Measurements from ENCODE around the gene CALHM5. TPM values are rescaled to one million over a fixed set of nuclear protein-coding genes. Genes with fewer than 3 reads are reported as not detected.

CALHM5 gene
- total and polyA plus RNA-seq, 10 of the 15 experiments (the other 5 are each of a cell fraction or from before 2014, with no cell fraction given): not detected

DNA sequence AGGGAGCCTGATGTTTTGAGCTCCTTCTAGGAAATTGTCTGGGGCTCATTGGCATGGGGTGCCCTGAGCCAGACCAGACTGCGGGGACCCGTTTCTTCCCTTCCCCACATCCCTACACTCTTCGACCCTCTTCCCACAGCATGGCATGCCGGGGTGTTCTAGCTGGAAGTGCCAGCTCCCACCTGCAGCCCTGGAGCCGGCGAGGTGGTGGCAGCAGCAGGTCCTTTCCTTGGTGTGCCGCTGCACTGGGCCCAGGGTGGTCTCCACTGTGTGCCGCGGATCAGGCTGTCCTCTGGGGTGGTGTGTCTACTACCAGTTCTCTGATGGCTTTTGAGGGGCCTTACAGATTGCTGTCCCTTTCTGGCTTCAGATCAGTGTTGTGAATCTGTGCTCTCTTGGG lies 52.4 kb downstream of the CALHM5 start:
- no peaks in the 10 kb centered on the region for H3K9me3 ChIP-seq (replicated peaks; ENCODE audit: control insufficient read depth, insufficient read depth, low read length)
- DNase-seq (ENCODE audit: low read depth, low spot score) (no peak), FAIRE-seq (no peak), ATAC-seq (no peak)
- ChIA-PET CTCF (interaction anchor here (1.1 to 3.6 kb wide), 12 partner anchors 9 to 347 kb away, joined by 3 to 24 read pairs (median 7); partner anchors contain the start of gene CALHM4), POLR2A (interaction anchor here (0.6 to 0.7 kb wide), 2 partner anchors 159 to 297 kb away, joined by 4 to 9 read pairs; no protein-coding TSS in a partner anchor), RAD21 (ENCODE audit: unreplicated experiment) (interaction anchor here (1.3 to 2.5 kb wide), 4 partner anchors 29 to 297 kb away, joined by 3 to 12 read pairs (median 8); no protein-coding TSS in a partner anchor), SMC1A (ENCODE audit: uncharacterized antibody, unreplicated experiment) (interaction anchor here (0.7 to 4.3 kb wide), 7 partner anchors 8 to 345 kb away, joined by 3 to 39 read pairs (median 7); partner anchors contain the start of gene CALHM4)
- no peak overlapping the region for H3K4me3 ChIP-seq
- TF ChIP-seq MXI1 (IDR thresholded peaks at IDR 0.05; ENCODE audit: low read depth, low read length) (no peak), SP1 (IDR thresholded peaks at IDR 0.05; ENCODE audit: low read depth, low read length) (no peak), MEF2A (IDR thresholded peaks at IDR 0.05; ENCODE audit: insufficient read depth, low read depth, low read length) (no peak), POLR2A (IDR thresholded peaks at IDR 0.05; ENCODE audit: low read depth, low read length) (no peak), TBL1XR1 (IDR thresholded peaks at IDR 0.05; ENCODE audit: low read depth, low read length) (no peak), NR2C1 (IDR thresholded peaks at IDR 0.05) (no peak), EED (IDR thresholded peaks at IDR 0.05; ENCODE audit: low read depth) (no peak), MYB (IDR thresholded peaks at IDR 0.05; ENCODE audit: borderline replicate concordance, low read depth, low read length) (no peak), KLF5 (IDR thresholded peaks at IDR 0.05; ENCODE audit: partially characterized antibody) (no peak), SMAD5 (IDR thresholded peaks at IDR 0.05; ENCODE audit: low read depth) (no peak), ZNF592 (IDR thresholded peaks at IDR 0.05) (no peak)
- no peaks in the 10 kb centered on the region for H3K4me1 ChIP-seq (ENCODE audit: control insufficient read depth, insufficient read depth, low read length)
- no peak overlapping the region for H2AFZ ChIP-seq (ENCODE audit: control insufficient read depth, low read depth, low read length)
- H3K4me2 ChIP-seq (ENCODE audit: control insufficient read depth, insufficient read depth): no peak overlapping the region
- H3K79me2 ChIP-seq (ENCODE audit: control insufficient read depth, insufficient read depth, low read length): no peaks in the 10 kb centered on the region
- 74% methylated on average over 9 of the region's 9 CpGs for WGBS (ENCODE audit: insufficient coverage, insufficient replicate concordance, low lambda C conversion rate, missing lambda C conversion rate)
- in situ Hi-C loops (cut with MboI): no loop called here
- no peak overlapping the region for H3K9ac ChIP-seq (ENCODE audit: control insufficient read depth, insufficient read depth, low read length)
- intact Hi-C loops (cut with micrococcal nuclease; ENCODE audit: unreplicated experiment): loop anchor here (5.0 kb wide), 1 partner anchor 452 kb away; no protein-coding TSS in a partner anchor
- H3K36me3 ChIP-seq (ENCODE audit: control insufficient read depth in 2 of 2, insufficient read depth in 2 of 2, low read length in 1 of 2): no peaks in the 10 kb centered on the region
- no peaks in the 10 kb centered on the region; a peak in 1 of 4 replicates for H3K27me3 ChIP-seq (replicated peaks in 1 of 2; ENCODE audit: control insufficient read depth in 2 of 2, insufficient read depth in 2 of 2, low read length in 1 of 2)
- H3K27ac ChIP-seq (ENCODE audit: control insufficient read depth, insufficient read depth): no peak overlapping the region
- BruUV-seq (replicated peaks): no TSS peak
- no peaks in the 10 kb centered on the region for H4K20me1 ChIP-seq (ENCODE audit: control insufficient read depth, insufficient read depth)
